ENCODE data around the gene RAP1GAP.
A peak's percentile ranks its signal among the peaks of the same experiment; 100 is the strongest.

RAP1GAP gene

DNA sequence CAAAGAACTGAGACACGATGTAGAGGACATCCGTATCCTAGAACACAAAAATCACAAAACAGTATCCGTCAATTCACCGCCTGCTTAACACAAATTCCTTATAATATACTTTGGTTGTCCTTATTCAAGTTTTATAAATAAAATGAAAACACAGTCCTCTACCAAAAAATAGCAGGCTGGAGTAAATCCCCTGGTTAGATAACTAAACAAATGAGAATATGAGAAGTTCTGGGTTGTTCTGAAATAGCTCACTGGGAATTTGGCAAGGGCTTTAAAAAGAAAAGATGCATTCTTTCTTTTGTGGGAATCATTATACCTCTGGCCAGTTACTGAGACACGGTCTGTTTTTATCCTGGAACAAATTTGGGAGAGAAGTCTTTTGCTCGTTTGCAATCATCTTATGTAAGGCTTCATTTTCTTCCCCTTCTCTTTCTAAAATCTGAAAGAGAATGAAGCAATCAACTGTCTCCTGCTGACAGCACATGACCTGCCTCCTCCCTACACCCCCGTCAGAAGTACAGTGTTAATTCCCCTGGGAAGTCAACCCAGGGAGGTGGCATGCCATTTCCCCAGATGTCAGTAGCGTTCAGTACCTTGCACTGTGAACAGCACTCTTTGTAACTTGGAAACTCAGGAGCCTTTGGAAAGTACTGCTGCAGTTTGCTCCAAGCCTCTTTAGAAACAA is 37.1 kb upstream of the RAP1GAP start:
- no peaks in the 10 kb centered on the region for H3K4me1 ChIP-seq (ENCODE audit: insufficient read depth, low read length)
- H3K79me2 ChIP-seq (ENCODE audit: insufficient read depth, low read length), result no peaks in the 10 kb centered on the region
- no peak overlapping the region for H3K4me2 ChIP-seq (ENCODE audit: insufficient read depth, low read length)
- ATAC-seq (ENCODE audit: insufficient read depth, low read depth) (no peak), DNase-seq (no peak)
- H3K27me3 ChIP-seq (ENCODE audit: insufficient read depth, low read length, poor library complexity), result no peaks in the 10 kb centered on the region
- no peak overlapping the region for H3K9ac ChIP-seq (ENCODE audit: low read depth, low read length)
- H4K20me1 ChIP-seq (ENCODE audit: insufficient read depth, low read length), result peaks cover 2% of the 10 kb centered on the region; the same call in 1 of the 2 replicates
- H3K27ac ChIP-seq (ENCODE audit: low read length), result 0 out of 2 replicates have a peak overlapping the region, but pooled peaks have one; percentile 18
- H2AFZ ChIP-seq (ENCODE audit: low read depth, low read length), result no peak overlapping the region
- H3K36me3 ChIP-seq (ENCODE audit: insufficient read depth, low read length), result peaks cover 74% of the 10 kb centered on the region
- no peak overlapping the region for H3K4me3 ChIP-seq (ENCODE audit: low read depth in 1 of 2, low read length in 2 of 2)
- TF ChIP-seq, protein P1, sequence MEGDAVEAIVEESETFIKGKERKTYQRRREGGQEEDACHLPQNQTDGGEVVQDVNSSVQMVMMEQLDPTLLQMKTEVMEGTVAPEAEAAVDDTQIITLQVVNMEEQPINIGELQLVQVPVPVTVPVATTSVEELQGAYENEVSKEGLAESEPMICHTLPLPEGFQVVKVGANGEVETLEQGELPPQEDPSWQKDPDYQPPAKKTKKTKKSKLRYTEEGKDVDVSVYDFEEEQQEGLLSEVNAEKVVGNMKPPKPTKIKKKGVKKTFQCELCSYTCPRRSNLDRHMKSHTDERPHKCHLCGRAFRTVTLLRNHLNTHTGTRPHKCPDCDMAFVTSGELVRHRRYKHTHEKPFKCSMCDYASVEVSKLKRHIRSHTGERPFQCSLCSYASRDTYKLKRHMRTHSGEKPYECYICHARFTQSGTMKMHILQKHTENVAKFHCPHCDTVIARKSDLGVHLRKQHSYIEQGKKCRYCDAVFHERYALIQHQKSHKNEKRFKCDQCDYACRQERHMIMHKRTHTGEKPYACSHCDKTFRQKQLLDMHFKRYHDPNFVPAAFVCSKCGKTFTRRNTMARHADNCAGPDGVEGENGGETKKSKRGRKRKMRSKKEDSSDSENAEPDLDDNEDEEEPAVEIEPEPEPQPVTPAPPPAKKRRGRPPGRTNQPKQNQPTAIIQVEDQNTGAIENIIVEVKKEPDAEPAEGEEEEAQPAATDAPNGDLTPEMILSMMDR (IDR thresholded peaks at IDR 0.05; ENCODE audit: borderline replicate concordance, extremely low read depth, low read length, poor library complexity, severe bottlenecking), result no peak
- TF ChIP-seq EZH2 (IDR thresholded peaks at IDR 0.05; ENCODE audit: borderline replicate concordance, low read depth, low read length, severe bottlenecking), result no peak
- no peaks in the 10 kb centered on the region for H3K9me3 ChIP-seq (ENCODE audit: insufficient read depth, low read length, severe bottlenecking)

GRCh38 chr1:21705303-21705980 is 36.3 kb upstream of the RAP1GAP start:
- Histone ChIP-seq H3K9ac (ENCODE audit: low read depth, low read length) (no peak overlapping the region), H3K79me2 (ENCODE audit: insufficient read depth, low read length) (no peaks in the 10 kb centered on the region), H4K20me1 (ENCODE audit: insufficient read depth, low read length) (no peaks in the 10 kb centered on the region; the same call in 1 of the 2 replicates), H3K27me3 (ENCODE audit: insufficient read depth, low read length, poor library complexity) (no peaks in the 10 kb centered on the region), H3K4me2 (ENCODE audit: insufficient read depth, low read length) (no peak overlapping the region), H3K4me3 (ENCODE audit: low read depth in 1 of 2, low read length in 2 of 2) (no peak overlapping the region), H2AFZ (ENCODE audit: low read depth, low read length) (no peak overlapping the region), H3K27ac (ENCODE audit: low read length) (no peak overlapping the region), H3K4me1 (ENCODE audit: insufficient read depth, low read length) (no peaks in the 10 kb centered on the region), H3K9me3 (ENCODE audit: insufficient read depth, low read length, severe bottlenecking) (no peaks in the 10 kb centered on the region), H3K36me3 (ENCODE audit: insufficient read depth, low read length) (peaks cover 80% of the 10 kb centered on the region)
- no peak for ATAC-seq (ENCODE audit: insufficient read depth, low read depth)
- DNase-seq, result no peak
- TF ChIP-seq, protein P1 (IDR thresholded peaks at IDR 0.05; ENCODE audit: borderline replicate concordance, extremely low read depth, low read length, poor library complexity, severe bottlenecking), result no peak
- no peak for TF ChIP-seq EZH2 (IDR thresholded peaks at IDR 0.05; ENCODE audit: borderline replicate concordance, low read depth, low read length, severe bottlenecking)

GRCh38 chr1:21704145-21704544 is 35.0 kb upstream of the RAP1GAP start:
- Histone ChIP-seq H3K79me2 (ENCODE audit: insufficient read depth, low read length) (no peaks in the 10 kb centered on the region), H2AFZ (ENCODE audit: low read depth, low read length) (no peak overlapping the region), H3K4me3 (ENCODE audit: low read depth in 1 of 2, low read length in 2 of 2) (no peak overlapping the region), H3K36me3 (ENCODE audit: insufficient read depth, low read length) (peaks cover 84% of the 10 kb centered on the region), H3K27ac (ENCODE audit: low read length) (no peak overlapping the region), H3K9me3 (ENCODE audit: insufficient read depth, low read length, severe bottlenecking) (no peaks in the 10 kb centered on the region), H3K4me1 (ENCODE audit: insufficient read depth, low read length) (no peaks in the 10 kb centered on the region), H3K27me3 (ENCODE audit: insufficient read depth, low read length, poor library complexity) (no peaks in the 10 kb centered on the region), H3K9ac (ENCODE audit: low read depth, low read length) (no peak overlapping the region), H3K4me2 (ENCODE audit: insufficient read depth, low read length) (no peak overlapping the region), H4K20me1 (ENCODE audit: insufficient read depth, low read length) (no peaks in the 10 kb centered on the region; the same call in 1 of the 2 replicates)
- DNase-seq, result no peak
- ATAC-seq (ENCODE audit: insufficient read depth, low read depth), result no peak
- no peak for TF ChIP-seq EZH2 (IDR thresholded peaks at IDR 0.05; ENCODE audit: borderline replicate concordance, low read depth, low read length, severe bottlenecking)
- TF ChIP-seq, protein P1 (IDR thresholded peaks at IDR 0.05; ENCODE audit: borderline replicate concordance, extremely low read depth, low read length, poor library complexity, severe bottlenecking), result no peak
